HG03469 (cell line): ENCODE measurements around the gene SERTAD2.

ENCODE experiments used
- ATAC-seq: cut with Tn5 transposase; IDR thresholded peaks from one replicate; pipeline ENCODE4 v1.9.1; 2021; ENCODE audit warnings: mild to moderate bottlenecking, moderate library complexity, moderate number of reproducible peaks; ENCODE audit not compliant: unreplicated experiment

Gene SERTAD2

GRCh38 chr2:64650296-64650695, 3.4 kb downstream of the SERTAD2 start:
- ATAC-seq: no peak

DNA sequence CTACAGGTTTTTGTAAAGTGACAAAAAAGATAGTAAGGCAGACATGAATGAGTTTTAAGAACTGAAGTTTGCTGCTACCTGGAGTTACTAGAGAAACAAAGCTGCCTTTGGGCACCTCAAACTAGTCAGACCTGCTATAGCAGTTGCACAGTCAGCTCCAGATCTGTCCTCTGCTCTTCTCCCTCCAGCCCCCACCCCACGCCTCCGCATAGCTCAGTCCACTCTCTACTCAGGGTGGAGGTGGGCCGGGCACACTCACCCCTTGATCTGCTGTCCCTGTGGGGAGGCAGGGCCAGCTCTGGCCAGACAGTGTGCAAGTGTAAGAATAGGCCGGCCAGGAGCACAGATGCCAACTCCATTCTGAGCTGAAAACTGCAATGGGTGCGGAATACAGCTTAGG, 4.1 kb downstream of the SERTAD2 start:
- no peak for ATAC-seq

GRCh38 chr2:64649013-64649484, 4.7 kb downstream of the SERTAD2 start:
- ATAC-seq: no peak

GRCh38 chr2:64646007-64646880, 7.5 kb downstream of the SERTAD2 start:
- no peak for ATAC-seq

GRCh38 chr2:64644458-64645382, 9.0 kb downstream of the SERTAD2 start:
- ATAC-seq: peak; percentile 26

DNA sequence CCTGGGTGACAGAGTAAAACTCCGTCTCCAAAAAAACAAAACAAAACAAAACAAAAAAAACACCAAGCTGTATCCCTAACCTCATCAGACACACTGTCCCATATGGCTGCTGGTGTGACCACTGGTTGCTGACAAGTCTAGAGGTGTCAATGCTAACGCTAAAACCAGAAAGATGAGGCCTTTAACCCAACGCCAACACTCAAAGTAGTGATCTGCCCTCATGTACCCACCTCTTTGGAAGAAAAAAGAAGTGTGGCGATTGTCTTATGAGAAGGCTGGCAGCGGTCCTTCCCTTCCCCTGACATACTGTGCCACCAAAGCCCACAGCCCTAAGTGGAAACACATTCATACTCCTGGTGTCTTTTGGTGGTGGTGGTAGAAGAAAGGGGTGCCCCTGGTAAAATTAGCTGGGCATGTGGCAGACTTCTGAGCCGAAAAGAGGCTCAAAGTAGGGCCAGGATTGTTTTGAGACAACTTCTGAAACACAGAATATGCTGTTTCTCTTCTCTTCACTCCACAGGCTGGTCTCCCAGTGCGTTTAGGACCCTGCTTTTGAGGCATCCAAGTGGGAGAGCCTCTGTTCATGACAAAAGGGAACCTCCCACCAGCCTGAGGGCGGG, 9.8 kb downstream of the SERTAD2 start:
- no peak for ATAC-seq

DNA sequence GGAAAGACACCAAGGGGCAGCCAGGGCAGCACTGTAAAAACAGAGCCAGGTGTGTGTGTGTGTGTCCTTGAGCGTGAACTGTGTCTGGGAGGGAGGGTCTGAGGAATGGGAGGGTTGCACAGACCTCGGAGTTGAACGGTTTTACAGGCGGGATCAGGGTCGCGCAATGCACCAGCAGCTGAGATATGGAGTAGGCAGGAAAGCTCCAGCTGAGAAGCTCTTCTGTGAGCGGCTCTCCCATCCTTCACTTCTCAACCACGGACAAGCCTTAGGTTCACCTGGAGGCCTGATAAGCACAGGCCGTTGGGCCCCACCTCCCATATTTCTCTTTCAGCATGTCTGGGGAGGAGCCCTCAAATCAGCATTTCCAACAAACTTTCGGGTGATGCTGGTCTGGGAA, 12.1 kb downstream of the SERTAD2 start:
- ATAC-seq: no peak

GRCh38 chr2:64640153-64641044, 13.3 kb downstream of the SERTAD2 start:
- no peak for ATAC-seq

DNA sequence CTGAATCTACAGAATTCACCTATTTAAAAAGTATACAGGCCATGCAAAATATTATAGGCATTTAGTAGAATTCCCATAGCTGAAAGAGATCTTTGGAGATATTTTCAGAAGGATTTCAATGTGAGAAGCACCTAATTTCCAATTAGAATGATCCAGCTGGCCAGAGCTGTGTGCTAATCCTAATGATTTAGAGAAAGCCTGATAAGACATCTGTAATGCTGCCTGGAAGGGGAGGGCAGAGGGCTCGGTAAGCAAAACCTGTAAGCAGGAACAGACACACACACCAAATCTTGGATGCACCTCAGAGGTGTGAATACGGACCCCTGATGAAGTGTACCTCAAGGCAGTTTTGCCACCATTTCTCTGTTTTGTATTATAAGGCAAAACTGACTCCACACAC, 14.0 kb downstream of the SERTAD2 start:
- ATAC-seq: no peak

- ATAC-seq: no peak
These were observed 15.1 kb downstream of the SERTAD2 start for GRCh38 chr2:64638502-64639120.

GRCh38 chr2:64637931-64638330, 15.8 kb downstream of the SERTAD2 start:
- no peak for ATAC-seq

GRCh38 chr2:64637000-64637635, 16.6 kb downstream of the SERTAD2 start:
- ATAC-seq: peak; percentile 28

GRCh38 chr2:64635976-64636911, 17.5 kb downstream of the SERTAD2 start:
- ATAC-seq: peak; percentile 41

DNA sequence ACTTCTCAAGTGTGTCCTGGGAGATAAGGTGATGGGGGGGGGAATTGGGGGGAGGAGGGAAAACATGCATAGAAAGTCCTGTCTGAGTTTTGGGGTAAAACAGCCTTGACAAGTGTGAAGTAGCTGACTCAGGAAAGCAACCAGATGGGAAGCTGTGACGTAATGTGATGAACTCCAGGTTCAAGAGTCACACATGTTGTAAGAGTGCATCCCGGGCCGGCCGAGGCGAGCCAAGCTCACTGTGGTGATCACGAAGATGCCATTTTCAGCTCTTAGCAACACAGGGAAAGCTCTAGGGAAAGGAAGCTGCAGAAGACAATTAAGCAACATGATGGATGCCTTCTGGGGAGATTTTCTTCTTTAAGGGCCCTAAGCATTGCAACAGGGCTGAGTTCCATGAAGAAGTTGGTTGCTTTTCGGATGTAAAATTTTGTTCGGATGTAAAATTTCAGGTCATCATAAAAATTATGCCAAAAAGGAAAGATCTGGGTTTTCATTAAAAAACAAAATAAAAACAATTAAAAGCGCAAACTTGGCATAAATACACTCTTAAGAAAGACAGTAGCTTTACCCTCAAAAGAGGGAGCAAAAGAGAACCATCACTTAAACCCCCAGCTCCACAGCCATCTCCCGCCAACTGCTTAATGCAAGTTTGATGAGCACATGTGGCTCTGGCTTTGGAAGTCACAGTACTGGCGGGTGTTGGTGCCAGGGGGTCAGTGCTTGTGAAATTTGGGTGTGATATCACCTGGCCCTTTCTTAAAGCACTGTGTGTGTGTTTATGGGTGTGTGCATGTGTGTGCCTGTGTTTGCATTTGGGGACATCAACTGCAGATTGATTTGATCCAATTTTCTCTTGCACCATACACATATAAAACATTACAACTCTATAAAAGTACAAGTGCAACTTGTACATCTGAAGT, 19.1 kb downstream of the SERTAD2 start:
- no peak for ATAC-seq

DNA sequence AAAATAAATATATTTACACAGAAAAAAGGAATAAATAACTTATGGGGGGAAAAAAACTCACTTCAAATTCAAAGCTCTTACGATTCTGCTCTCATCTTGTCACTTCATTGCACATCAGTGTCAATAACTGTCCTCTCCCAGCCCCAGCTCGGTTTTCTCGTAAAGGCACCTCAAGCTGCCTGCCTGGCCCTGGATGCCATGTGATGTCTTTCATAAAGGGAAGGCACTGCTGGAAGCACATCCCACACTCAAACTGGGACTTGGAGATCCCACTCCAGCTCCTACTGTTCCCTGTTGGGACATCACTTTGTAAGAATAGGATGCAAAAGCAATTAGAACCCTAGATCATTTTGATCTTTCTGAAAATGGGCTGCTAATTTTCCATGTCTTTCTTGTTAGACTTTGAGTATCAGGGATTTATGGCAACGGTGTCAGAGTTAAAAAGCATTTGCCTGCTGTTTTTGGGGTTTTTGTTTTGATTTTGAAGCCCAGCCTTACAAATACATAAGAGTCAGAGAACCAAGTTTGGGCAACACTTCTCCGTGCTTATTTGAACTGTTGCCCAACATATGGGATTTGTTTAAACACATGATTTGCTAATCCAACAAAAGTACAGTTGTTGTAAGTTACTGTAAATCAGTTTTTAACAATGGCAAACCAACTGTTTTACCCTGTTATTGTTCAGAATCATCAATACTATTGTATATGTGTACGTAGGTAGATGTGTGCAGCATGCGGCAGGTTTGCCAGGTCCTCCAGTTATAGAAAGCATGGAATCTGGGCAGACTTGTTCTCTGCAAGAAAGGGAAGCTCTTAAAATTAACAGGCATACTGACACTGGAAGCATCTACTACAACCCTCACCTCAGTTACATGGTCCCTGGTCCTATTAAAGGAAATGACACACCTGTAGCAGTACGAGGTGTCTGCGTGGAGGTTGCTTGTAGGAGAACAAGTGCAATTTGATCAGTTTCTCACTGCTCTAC, 20.6 kb downstream of the SERTAD2 start:
- no peak for ATAC-seq

DNA sequence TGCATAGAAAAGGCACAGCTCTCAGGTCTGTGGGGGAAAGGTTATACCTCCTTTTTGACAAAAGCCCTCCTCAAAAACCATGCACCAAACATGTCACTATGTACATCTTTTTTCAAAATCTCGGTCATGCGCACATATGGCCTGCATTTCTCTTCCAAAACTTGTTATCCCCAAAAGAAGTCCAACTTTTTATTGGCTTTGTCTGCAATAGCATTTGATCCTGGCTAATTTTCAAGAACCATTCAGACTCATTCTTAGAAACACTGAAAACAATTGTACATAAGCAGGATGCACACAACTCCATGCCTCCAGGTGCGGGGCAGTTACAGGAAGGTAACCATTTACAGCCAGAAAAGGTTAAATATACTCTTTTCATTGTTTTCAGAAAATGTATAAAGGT, 21.9 kb downstream of the SERTAD2 start:
- ATAC-seq: no peak
